ENCODE results near the gene UBE2V1. TPM values are rescaled to one million over a fixed set of nuclear protein-coding genes. Genes with fewer than 3 reads are reported as not detected.
A peak's percentile ranks its signal among the peaks of the same experiment; 100 is the strongest.

Gene UBE2V1
- total and polyA plus RNA-seq, 10 of the 15 experiments (the other 5 are each of a cell fraction or from before 2014, with no cell fraction given), result 51.8 to 219 (median 141) TPM

DNA sequence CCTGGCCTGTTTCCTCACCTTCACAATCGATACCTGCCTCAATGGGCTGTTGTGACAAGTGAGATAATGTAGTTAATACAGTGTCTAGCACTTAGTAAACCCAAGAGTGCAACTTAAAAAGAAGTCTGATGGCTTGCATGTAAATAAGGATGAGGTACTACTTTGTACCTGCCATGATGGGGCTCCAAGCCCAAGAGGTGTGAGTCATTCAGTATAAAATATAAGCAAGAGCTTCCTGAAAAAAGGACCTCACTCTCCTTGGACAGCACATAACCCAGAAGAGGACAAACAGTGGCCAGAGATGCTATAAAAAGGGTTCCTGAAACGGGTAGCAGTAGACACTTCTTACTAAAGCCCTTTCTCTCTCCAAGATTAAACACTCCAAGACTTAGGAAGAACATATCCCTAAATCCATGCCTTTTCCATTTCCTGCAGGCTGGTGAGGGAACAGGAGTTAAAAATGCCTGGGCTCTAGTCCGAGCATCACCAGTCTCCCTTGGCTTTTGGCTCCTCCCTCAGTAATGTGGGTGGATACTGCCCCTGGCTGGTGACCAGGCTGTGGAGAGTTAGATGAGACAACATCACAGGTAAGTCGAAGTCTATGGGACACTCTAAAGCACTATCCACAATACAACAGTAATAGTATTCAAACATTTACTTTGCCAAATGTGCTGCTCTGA, 4.3 kb downstream of the UBE2V1 start (continued):
- TF ChIP-seq, protein P1, sequence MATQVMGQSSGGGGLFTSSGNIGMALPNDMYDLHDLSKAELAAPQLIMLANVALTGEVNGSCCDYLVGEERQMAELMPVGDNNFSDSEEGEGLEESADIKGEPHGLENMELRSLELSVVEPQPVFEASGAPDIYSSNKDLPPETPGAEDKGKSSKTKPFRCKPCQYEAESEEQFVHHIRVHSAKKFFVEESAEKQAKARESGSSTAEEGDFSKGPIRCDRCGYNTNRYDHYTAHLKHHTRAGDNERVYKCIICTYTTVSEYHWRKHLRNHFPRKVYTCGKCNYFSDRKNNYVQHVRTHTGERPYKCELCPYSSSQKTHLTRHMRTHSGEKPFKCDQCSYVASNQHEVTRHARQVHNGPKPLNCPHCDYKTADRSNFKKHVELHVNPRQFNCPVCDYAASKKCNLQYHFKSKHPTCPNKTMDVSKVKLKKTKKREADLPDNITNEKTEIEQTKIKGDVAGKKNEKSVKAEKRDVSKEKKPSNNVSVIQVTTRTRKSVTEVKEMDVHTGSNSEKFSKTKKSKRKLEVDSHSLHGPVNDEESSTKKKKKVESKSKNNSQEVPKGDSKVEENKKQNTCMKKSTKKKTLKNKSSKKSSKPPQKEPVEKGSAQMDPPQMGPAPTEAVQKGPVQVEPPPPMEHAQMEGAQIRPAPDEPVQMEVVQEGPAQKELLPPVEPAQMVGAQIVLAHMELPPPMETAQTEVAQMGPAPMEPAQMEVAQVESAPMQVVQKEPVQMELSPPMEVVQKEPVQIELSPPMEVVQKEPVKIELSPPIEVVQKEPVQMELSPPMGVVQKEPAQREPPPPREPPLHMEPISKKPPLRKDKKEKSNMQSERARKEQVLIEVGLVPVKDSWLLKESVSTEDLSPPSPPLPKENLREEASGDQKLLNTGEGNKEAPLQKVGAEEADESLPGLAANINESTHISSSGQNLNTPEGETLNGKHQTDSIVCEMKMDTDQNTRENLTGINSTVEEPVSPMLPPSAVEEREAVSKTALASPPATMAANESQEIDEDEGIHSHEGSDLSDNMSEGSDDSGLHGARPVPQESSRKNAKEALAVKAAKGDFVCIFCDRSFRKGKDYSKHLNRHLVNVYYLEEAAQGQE (IDR thresholded peaks at IDR 0.05; ENCODE audit: low read depth, low read length), result no peak

DNA sequence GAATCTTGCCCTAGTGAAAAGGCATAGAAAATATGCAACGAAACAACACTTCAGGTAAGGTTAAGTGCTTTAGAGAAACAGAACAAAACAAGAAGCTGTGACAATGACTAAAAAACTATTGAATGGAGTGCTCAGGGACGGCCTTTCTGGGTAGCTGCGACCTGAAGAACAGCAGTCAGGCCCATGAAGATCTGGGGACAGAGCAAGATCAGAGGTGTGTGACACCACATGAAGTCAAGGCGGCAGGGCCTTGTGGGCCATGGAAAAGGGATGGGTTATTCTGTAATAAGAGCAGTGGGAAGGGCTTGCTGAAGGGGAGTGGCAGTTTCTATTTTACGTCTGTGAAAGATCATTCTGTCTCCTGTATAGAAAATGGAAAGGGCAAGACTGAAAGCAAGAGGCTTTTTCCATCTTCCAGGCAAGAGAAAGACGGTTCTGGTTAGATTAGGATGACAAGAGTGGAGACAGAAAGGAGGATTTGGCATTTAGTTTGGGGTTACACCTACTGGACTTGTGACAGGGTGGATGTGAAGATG, 5.1 kb downstream of the UBE2V1 start:
- H3K9me3 ChIP-seq (replicated peaks; ENCODE audit: control insufficient read depth, insufficient read depth, low read length), result no peaks in the 10 kb centered on the region
- no peaks in the 10 kb centered on the region for H3K27me3 ChIP-seq (replicated peaks in 1 of 2; ENCODE audit: control insufficient read depth in 2 of 2, insufficient read depth in 2 of 2, low read length in 1 of 2)
- no peak overlapping the region for H3K9ac ChIP-seq (ENCODE audit: control insufficient read depth, insufficient read depth, low read length)
- H3K4me2 ChIP-seq (ENCODE audit: control insufficient read depth, insufficient read depth), result peak overlapping the region; percentile 58
- peaks cover 32% of the 10 kb centered on the region for H3K4me1 ChIP-seq (ENCODE audit: control insufficient read depth, insufficient read depth, low read length)
- intact Hi-C loops (cut with micrococcal nuclease; ENCODE audit: unreplicated experiment) (no loop called here), in situ Hi-C loops (cut with MboI) (no loop called here)
- H3K36me3 ChIP-seq (ENCODE audit: control insufficient read depth in 2 of 2, insufficient read depth in 2 of 2, low read length in 1 of 2), result 0 out of 4 replicates have a peak, but pooled peaks cover 0 to 3% of the 10 kb centered on the region in 2 experiments
- DNase-seq (ENCODE audit: low read depth, low spot score) (no peak), ATAC-seq (no peak), FAIRE-seq (no peak)
- no peak overlapping the region for H2AFZ ChIP-seq (ENCODE audit: control insufficient read depth, low read depth, low read length)
- no TSS peak for BruUV-seq (replicated peaks)
- peak overlapping the region; percentile 14; the same call in 1 of the 2 replicates for H3K27ac ChIP-seq (ENCODE audit: control insufficient read depth, insufficient read depth)
- peaks cover 16% of the 10 kb centered on the region for H4K20me1 ChIP-seq (ENCODE audit: control insufficient read depth, insufficient read depth)
- H3K4me3 ChIP-seq, result no peak overlapping the region
- WGBS (ENCODE audit: insufficient coverage, insufficient replicate concordance, low lambda C conversion rate, missing lambda C conversion rate), result 43% methylated on average over 6 of the region's 6 CpGs
- CTCF ChIA-PET, result interaction anchor here (1.3 to 4.7 kb wide), 4 partner anchors 13 to 129 kb away, joined by 7 to 21 read pairs (median 14); no protein-coding TSS in a partner anchor
- TF ChIP-seq, protein P2, sequence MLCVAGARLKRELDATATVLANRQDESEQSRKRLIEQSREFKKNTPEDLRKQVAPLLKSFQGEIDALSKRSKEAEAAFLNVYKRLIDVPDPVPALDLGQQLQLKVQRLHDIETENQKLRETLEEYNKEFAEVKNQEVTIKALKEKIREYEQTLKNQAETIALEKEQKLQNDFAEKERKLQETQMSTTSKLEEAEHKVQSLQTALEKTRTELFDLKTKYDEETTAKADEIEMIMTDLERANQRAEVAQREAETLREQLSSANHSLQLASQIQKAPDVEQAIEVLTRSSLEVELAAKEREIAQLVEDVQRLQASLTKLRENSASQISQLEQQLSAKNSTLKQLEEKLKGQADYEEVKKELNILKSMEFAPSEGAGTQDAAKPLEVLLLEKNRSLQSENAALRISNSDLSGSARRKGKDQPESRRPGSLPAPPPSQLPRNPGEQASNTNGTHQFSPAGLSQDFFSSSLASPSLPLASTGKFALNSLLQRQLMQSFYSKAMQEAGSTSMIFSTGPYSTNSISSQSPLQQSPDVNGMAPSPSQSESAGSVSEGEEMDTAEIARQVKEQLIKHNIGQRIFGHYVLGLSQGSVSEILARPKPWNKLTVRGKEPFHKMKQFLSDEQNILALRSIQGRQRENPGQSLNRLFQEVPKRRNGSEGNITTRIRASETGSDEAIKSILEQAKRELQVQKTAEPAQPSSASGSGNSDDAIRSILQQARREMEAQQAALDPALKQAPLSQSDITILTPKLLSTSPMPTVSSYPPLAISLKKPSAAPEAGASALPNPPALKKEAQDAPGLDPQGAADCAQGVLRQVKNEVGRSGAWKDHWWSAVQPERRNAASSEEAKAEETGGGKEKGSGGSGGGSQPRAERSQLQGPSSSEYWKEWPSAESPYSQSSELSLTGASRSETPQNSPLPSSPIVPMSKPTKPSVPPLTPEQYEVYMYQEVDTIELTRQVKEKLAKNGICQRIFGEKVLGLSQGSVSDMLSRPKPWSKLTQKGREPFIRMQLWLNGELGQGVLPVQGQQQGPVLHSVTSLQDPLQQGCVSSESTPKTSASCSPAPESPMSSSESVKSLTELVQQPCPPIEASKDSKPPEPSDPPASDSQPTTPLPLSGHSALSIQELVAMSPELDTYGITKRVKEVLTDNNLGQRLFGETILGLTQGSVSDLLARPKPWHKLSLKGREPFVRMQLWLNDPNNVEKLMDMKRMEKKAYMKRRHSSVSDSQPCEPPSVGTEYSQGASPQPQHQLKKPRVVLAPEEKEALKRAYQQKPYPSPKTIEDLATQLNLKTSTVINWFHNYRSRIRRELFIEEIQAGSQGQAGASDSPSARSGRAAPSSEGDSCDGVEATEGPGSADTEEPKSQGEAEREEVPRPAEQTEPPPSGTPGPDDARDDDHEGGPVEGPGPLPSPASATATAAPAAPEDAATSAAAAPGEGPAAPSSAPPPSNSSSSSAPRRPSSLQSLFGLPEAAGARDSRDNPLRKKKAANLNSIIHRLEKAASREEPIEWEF (IDR thresholded peaks at IDR 0.05; ENCODE audit: insufficient replicate concordance, low read depth, low read length), result no peak
- TF ChIP-seq POLR2AphosphoS2 (IDR thresholded peaks at IDR 0.05; ENCODE audit: low read depth, low read length), result 0 out of 2 replicates have a peak, but pooled peaks have one; percentile 12
- POLR2A ChIA-PET, result no interaction called here
- RAD21 ChIA-PET (ENCODE audit: unreplicated experiment), result interaction anchor here (1.4 to 1.6 kb wide), 2 partner anchors 8 to 58 kb away, joined by 3 read pairs; no protein-coding TSS in a partner anchor
- H3K79me2 ChIP-seq (ENCODE audit: control insufficient read depth, insufficient read depth, low read length), result peaks cover 92% of the 10 kb centered on the region
- SMC1A ChIA-PET (ENCODE audit: uncharacterized antibody, unreplicated experiment), result interaction anchor here (1.0 to 2.8 kb wide), 4 partner anchors 8 to 36 kb away, joined by 4 to 12 read pairs (median 6); no protein-coding TSS in a partner anchor

Measured in GM12878 (cell line).